Measurements from ENCODE around the gene CDC42SE2.
"Not testable (repeated sequence)": the region's sequence is repeated elsewhere in the genome, so short reads cannot be mapped to it uniquely, and the experiment has no call there.

CDC42SE2 gene

DNA sequence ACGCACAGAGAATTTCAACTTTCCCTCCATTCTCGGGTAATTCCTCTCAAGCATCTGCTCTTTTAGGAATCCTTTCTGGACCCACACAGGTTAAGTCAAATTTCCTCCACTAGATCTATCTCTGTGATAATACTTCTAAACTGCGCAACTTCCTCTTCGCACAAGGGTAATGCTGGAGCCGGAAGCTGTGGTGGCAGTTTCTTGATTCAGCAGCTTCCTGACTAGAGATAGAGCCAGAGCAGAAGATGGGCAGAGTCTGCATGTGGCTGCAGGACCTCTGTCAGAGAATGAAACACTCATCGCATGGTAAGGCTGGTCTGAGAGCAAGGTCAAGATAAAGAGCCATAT, 11.1 kb upstream of the CDC42SE2 start:
- DNase-seq: no peak

DNA sequence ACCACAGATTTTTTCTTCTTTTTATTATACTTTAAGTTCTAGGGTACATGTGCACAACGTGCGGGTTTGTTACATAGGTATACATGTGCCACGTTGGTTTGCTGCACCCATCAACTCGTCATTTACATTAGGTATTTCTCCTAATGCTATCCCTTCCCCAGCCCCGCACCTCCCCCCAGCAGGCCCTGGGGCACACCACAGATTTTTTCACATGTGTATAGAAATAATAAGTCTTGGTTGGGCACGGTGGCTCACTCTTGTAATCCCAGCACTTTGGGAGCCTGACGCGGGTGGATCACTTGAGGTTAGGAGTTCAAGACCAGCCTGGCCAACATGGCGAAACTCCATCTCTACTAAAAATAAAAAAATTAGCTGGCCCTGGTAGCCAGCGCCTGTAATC, 9.8 kb upstream of the CDC42SE2 start:
- DNase-seq: not testable (repeated sequence)

DNA sequence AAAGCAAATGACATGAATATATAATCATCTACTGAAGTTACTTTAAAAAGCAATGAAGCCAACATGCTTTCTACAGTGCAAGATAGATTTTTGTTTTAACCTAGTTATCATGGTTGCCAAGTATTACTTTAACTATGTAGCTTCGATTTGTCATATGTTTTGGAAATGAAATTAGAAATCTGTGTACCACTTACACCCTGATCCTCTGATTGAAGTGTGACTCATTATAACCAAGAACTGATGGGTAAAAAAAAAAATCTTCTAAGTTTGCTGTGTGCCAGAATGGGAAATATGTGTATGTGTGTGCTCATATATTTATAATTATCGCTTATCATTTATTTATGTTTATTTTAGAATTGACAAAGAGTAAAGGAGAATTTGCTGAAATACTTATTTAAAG, 9.1 kb upstream of the CDC42SE2 start:
- no peak for DNase-seq

DNA sequence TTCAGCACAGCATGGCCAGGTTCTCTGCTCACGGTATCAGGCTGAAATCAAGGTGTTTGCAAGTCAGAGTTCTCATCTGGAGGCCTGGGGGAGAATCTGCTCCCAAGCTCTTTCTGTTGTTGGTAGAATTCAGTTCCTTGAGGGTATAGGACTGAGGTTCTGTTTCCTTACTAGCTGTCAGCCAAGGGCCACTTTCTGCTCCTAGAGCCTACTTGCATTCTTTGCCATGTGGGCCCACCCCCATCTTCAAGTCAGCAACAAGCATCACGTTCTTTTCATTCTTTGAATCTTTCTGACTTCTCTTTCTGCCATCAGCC, 7.4 kb upstream of the CDC42SE2 start:
- DNase-seq: no peak

DNA sequence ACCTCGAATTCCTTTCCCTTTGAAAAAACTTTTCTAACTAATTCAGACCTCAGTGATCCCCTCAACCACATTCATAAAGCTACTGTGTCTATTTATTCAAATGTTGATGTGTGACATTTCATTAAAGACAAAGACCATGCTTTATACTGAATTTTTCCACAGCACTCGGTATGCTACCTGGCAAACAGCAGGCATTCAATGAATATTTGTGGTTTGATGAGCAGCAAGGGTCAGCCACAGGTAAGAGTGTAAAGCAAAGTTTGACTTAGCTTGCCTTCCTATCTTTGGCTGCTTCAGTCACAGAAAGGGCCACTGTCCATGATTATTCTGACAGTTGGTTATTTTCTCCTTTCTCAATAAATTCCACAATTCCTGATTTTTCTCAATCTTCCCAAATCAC, 5.1 kb upstream of the CDC42SE2 start:
- DNase-seq: no peak

DNA sequence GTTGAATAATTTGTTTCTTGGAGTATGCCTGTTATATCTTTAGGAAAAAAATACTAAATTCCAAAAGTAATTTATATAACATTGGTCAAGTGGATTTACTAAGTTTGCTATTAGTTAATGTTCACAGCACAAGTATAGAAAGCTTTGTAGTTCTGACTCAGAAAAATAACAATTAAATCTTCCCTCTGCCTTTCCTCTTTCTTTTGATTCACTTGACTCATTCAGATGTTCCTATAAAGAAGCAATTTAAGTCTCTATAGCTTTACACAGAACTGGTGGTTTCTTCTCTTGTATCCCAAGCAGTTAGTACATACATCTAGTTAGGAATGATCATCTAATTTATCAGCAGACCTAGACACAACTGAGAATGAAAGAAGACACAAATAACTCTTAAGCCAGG, 4.5 kb upstream of the CDC42SE2 start:
- no peak for DNase-seq

DNA sequence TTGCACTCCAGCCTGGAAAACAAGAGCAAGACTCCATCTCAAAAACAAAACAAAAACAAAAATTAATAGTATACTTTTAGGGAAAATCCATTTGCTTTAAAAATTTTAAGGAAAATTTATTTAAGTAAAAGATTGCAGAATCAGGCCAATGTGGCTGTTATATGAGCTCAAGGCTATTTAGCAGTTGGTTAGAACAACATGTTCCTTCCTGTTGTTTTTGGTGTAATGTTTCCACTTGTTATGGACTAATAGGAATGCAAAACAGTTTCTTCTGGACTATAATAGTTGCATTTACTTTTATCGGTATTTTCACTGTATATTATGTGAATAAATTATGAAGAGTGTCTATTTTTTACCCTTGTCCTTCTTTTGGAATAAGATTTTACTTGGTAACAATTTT, 3.0 kb upstream of the CDC42SE2 start:
- no peak for DNase-seq

DNA sequence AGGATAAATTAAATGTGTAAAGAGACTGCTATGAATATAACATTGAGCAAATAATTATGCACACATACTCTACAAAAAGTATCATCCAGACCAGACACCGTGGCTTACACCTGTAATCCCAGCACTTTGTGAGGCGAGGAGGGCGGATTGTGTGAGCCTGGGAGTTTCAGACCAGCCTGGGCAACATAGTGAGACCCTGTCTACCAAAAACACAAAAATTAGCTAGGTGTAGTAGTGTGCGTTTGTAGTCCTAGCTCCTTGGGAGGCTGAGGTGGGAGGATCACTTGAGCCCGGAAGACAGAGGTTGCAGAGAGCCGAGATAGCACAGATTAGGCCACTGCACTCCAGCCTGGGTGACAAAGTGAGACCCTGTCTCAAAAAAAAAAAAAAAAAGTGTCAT, 2.4 kb upstream of the CDC42SE2 start:
- no peak for DNase-seq

DNA sequence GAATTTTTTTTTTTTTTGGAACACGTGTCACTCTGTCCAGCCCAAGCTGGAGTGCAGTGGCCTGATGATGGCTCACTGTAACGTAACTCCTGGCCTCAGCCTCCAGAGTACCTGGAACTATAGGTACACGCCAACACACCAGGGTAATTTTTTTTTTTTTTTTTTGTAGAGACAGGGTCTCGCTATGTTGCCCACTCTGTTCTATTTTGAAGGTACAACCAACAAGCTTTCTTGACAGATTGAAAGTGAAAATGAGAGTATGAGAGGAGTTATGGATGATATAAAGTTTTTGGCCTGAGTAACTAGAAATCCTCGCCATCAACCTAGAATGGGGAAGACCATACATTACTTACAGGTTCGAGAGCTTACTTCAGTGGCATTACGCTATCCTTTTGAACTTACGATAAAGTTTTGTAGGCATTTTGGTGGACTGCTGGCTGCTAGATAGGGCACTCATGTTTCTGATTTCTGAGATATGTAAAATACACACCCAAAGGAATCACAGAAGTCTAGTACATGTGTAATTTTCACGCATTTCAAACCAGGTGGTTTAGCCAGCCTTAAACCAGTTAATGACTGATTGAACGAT, 806 bp upstream of the CDC42SE2 start:
- DNase-seq: peak; percentile 5

DNA sequence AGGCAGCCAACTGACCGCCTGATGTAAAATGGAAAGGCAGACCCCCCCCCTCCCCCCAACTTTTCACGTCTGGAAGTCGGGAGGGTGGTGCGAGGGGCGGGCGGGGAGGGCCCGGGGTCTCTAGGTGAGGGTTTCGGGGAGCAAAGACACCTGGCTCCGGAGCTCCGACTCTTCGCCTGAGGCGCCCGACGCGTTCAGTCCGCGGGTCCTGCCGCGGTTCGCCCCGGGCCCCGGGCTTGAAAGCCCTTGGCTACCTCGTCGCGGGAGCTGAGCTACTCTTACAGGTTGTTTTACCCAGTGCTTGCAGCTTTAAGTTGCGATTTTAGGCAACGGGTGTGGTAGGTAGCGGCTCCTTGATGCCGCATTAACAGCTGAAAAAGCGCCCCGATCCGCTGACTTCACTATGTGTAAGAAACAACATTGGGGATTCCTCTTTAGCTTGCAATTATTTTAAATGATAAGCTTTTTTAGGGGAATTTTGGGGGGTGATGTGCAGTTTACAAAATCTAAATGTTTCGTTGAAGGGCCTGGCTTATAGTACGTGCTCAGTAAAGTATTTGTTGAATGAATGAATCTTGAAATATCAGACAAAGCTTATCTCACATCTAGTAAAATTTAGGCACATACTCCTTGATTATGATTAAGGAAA, 722 bp downstream of the CDC42SE2 start:
- no peak for DNase-seq

DNA sequence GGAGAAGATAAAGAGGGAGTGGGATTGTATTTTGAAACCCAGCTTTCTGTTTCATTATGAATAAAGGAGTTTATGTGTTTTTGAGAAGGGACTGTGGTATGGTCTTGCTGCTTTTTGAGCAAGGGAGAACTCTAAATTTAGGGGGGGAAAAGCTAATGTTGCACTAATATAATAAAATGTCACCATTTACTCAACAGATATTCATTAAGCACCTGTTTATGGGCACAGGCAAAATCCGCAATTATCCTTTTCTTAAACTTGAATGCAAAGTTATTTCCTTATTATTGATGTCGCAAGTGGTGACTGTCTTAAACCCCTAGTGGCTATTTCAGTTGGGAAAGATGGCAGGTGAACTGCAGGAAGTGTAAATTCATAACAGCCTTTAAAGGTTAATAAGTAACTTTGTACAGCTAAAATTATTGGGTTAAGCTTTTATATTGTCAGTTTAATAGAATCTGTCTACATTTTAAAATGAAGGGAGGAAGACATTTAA, 1.5 kb downstream of the CDC42SE2 start:
- peak; percentile 9 for DNase-seq

DNA sequence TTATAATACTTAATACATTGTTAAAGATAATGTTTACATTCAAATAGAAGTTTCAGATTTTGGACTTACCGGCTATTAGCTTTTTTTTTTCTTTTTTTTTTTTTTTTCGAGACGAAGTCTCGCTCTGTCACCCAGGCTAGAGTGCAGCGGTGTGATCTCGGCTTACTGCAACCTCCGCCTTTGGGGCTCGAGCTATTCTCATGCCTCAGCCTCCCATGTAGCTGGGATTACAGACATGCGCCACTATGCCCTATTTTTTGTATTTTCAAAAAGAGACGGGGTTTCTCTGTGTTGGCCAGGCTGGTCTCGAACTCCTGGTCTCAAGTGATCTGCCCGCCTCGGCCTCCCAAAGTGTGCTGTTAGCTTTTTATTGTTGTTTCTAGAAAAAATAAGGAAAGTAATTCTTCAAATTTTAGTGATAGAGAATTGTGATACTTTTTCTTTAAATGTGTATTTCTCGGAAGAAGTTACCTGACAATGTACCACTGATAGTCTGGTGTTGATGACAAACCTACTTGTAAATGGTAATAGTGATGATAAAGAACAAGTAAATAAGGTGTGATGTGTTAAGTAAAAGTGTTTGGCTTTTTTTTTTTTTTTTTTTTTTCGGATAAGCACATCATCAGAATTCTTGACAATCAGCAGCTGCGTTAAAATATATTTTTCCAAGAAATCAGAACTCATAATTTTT, 2.7 kb downstream of the CDC42SE2 start:
- no peak for DNase-seq

DNA sequence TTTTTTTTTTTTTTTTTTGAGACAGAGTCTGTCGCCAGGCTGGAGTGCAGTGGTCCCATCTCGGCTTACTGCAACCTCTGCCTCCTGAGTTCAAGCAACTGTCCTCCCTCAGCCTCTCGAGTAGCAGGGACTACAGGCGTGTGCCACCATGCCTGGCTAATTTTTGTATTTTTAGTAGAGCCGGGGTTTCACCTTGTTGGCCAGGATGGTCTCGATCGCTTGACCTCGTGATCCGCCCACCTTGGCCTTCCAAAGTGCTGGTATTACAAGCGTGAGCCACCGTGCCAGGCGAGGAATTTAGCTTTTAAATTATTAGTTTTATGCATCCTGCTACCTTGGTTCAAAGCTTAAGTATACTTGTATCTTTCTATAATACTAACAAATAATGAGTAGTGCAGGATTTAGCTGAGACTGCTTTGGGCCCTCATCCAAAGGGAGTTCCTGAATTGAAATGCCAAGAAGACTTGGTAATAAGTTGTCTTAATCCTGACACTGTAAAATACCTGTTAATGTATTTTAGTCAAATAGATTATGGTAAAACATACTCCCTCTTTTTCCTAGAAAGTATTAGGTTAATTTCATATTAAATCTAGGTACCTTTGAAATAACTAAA, 5.0 kb downstream of the CDC42SE2 start:
- no peak for DNase-seq

DNA sequence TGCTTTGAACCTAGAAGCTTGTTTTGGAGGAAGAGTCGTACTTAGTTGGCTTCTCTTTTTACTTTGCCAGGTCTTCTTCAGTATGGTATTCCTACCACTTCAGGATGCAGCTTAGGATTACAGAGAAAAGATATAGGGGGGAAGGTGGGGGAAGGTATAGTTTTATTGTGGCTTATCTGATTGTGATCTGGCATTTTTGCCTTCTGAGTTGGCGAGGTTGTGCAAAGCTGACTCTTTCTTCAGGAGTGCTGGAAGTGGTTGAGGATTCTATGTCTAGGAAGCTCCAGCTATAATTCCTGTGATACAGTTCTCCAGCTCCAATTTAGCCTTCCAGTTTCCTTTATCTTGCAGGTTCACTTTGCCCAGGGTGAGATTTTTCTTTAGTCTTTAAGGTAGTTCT, 7.0 kb downstream of the CDC42SE2 start:
- no peak for DNase-seq

DNA sequence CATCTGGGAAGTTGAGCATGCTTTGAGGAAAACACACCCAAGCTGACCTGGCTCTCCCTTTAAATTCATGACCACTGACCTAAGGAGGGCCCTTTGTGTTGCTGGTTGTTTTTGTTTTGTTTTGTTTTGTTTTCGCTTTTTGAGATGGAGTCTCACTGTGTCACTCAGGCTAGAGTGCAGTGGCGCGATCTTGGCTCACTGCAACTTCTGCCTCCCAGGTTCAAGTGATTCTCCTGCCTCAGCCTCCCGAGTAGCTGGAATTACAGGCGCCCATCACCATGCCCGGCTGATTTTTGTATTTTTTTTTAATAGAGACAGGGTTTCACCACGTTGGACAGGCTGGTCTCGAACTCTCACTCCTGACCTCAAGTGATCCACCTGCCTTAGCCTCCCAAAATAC, 8.0 kb downstream of the CDC42SE2 start:
- not testable (repeated sequence) for DNase-seq

DNA sequence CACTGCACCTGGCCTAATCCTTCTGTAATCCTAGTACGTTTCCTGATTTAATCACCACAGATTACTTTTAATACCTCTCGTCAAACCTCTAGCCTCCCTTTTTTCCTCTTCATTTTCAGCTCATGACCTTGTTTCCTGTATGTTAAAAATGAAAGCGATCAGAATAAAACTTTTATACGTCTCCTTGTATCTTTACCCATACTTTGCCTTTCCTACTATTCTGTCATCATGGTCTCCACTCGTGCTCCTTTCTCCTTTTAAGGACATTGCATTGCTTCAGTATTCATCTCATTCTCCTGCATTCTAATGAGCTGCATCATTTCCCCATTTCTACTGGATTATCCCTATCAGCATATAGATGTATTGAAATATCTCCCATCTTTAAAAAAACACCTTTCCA, 8.5 kb downstream of the CDC42SE2 start:
- no peak for DNase-seq

DNA sequence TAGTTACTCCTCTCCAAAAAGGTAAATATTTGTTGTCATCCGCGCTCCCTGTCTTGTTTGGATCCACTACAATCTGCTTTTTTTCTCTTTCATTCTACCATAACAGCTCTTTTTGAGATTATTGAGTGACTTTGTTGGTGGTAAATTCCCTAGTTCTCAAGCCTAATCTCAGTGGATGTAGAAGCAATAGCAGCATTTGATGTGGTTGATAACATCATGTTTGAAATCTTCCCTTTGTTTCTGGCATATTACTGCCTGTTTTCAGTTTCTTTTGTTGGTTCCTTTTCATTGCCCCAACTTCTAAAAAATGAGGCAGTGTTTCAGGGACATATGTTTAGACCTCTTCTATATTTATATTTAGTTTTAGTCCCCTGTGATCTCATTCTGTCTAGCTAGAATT, 8.9 kb downstream of the CDC42SE2 start:
- DNase-seq: no peak

DNA sequence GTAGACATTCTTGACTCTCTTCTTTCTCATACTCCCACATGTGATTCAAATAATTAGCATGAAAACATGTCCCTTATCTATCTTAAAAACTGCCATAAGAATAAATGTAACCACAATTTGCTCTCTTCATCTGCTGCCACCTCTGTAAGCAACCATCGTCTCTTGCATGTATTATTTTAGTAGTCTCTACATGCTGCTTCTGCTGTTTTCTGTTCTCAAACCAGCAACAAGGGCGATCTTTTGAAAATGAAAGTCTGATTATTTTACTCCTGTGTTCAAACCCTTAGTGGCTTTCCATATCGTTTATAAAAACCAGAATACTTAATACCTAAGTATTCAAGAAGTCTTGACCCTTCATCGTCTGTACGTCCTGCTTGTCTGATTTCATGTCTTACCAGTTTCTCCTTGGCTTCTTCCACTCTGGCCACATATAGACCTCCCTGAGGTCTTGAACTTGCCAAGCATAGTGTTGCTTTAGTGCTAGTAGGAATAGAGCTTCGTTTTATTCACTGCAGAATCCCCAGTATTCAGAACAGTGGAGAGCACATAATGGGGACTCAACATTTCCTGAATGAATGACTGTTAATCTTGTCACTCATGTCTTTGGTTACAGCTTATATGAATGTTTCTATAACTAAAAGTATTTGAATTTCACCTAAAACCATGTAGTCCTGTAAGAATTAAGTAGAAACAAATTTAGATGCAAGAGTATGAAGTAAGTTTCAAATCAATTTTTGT, 10.6 kb downstream of the CDC42SE2 start:
- DNase-seq: no peak

DNA sequence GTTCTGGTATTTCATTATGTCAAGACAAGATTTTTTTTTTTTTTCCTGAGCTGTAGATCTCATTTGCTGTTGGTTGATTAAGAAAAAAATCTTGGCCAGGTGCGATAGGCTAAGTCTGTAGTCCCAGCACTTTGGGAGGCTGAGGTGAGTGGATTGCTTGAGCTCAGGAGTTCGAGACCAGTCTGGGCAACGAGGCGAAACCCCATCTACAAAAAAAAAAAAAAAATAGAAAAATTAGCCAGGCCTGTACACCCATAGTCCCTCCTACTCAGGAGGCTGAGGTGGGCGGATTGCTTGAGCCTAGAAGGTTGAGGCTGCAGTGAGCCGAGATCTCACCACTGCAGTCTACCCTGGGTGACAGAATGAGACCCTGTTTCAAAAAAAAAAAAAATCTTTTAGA, 12.2 kb downstream of the CDC42SE2 start:
- DNase-seq: no peak

DNA sequence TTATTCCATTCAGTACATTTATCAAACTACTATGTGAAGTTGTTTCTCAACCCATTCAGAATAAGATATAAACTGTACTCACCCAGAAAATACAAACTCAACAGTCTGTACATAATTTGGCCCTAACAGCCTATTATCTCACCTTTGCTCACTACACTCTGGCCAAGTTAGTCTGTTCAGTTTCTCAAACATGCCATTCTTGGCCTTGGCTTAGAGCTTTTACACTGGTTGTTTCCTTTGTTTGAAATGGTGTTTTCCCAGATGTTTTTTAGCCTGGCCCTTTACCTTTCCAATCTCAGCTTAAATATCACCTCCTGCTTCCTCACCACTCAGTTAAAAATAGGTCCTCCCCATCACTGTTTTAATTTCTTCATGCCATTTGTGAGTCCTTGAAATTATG, 13.6 kb downstream of the CDC42SE2 start:
- no peak for DNase-seq

DNA sequence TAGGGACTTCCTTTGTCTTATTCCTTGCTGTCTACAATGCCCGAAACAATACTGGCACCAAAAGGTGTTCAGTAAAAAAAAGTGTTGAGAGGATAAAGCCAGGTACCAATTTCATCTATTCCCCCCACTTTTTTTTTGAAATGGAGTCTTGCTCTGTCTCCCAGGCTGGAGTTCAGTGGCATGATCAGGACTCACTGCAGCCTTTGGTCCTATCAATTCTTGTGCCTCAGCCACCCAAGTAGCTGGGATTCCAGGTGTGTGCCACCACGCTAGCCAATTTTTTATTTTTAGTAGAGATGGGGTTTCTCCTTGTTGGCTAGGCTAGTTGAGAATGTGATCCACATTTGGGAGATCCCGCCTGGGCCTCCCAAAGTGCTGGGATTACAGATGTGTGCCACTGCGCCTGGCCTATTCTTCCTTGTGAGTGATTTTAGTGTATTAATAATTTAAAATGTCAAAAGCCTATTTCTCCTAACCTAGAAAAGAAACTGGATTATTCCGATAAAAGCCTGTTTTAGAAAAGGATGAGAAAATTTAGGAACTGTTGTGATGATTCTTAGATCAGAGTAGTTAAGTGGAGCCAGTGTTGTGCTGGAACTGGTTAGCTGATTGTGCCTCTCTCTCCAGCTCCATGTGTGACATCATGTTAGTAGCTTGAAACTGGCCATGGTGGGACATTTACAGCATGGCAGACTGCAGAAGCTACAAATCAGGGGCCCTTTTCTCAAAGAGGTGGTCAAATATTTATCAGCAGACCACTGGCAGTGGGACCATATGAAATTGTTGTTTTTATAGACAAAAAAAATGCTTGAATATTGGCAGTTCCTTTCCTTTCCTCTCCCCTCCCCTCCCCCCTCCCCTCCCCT, 14.3 kb downstream of the CDC42SE2 start:
- DNase-seq: no peak

DNA sequence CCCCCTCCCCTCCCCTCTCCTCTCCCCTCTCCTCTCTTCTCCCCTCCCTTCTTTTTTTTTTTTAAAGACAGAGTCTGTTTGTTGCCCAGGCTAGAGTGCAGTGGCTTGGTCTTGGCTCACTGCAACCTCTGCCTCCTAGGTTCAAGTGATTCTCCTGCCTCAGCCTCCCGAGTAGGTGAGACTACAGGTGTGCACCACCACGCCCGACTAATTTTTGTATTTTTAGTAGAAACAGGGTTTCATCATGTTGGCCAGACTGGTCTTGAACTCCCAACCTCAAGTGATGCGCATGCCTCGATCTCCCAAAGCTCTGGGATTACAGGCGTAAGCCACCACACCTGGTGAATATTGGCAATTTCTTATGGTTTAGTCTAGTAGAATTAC, 14.9 kb downstream of the CDC42SE2 start:
- not testable (repeated sequence) for DNase-seq

DNA sequence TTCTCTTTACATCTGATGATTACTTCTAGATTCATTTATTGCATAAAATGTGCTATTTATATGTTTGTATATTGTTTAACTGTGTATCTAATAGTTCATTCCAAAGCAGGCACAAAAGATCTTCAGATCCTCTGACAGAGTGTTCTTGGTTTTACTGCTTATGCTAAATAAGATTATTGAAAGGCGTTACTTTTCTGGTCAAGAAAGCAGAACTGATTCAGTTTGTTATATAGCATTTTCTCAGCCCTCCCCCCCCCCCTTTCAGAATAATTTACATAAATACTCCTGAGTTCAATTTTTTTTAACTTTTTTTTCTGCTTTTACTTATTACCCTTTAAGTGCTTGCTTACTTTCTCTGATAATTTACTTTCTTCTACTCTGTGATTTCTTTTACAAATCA, 15.4 kb downstream of the CDC42SE2 start:
- DNase-seq: no peak
